Tibial nerve (tissue), 4 donors: ENCODE measurements around the gene CLEC2D.
"Not testable (repeated sequence)": the region's sequence is repeated elsewhere in the genome, so short reads cannot be mapped to it uniquely, and the experiment has no call there.

Experiments used
- CTCF ChIP-seq, 5 experiments: fragments of 200-600 bp in 3 of 5; fragments of 450-650 bp in 2 of 5; sonication (generic) in 3 of 5; IDR thresholded peaks; one replicate each; pipeline ENCODE4 v1.5.1; 2016 to 2019; ENCODE audit warnings: antibody characterized with exemption in 5 of 5, mild to moderate bottlenecking in 3 of 5, moderate library complexity in 2 of 5
- EP300 ChIP-seq, 2 donors: sonication (generic); formaldehyde crosslinking; IDR thresholded peaks; one replicate each; pipeline ENCODE4 v1.6.1; 2017; ENCODE audit warnings: antibody characterized with exemption in 2 of 2, mild to moderate bottlenecking in 1 of 2
- POLR2A ChIP-seq, 2 donors: fragments of 450-650 bp; IDR thresholded peaks; one replicate each; pipeline ENCODE4 v1.6.1; 2017; ENCODE audit warnings: antibody characterized with exemption in 2 of 2, mild to moderate bottlenecking in 2 of 2, moderate library complexity in 2 of 2

- TF ChIP-seq POLR2A, CTCF, EP300 (IDR thresholded peaks at IDR 0.05): not testable (repeated sequence)
These were observed 2.8 kb downstream of the CLEC2D start for GRCh38 chr12:9672340-9672739.
